Activated CD4-positive, alpha-beta T cell treated with anti-CD3 and anti-CD28 coated beads for 1 hour (primary cell): ENCODE results near the gene IL2RG.

Experiments
- DNase-seq: peaks from one replicate; pipeline ENCODE4 v3.0.0-alpha.2; 2020

IL2RG gene

DNA sequence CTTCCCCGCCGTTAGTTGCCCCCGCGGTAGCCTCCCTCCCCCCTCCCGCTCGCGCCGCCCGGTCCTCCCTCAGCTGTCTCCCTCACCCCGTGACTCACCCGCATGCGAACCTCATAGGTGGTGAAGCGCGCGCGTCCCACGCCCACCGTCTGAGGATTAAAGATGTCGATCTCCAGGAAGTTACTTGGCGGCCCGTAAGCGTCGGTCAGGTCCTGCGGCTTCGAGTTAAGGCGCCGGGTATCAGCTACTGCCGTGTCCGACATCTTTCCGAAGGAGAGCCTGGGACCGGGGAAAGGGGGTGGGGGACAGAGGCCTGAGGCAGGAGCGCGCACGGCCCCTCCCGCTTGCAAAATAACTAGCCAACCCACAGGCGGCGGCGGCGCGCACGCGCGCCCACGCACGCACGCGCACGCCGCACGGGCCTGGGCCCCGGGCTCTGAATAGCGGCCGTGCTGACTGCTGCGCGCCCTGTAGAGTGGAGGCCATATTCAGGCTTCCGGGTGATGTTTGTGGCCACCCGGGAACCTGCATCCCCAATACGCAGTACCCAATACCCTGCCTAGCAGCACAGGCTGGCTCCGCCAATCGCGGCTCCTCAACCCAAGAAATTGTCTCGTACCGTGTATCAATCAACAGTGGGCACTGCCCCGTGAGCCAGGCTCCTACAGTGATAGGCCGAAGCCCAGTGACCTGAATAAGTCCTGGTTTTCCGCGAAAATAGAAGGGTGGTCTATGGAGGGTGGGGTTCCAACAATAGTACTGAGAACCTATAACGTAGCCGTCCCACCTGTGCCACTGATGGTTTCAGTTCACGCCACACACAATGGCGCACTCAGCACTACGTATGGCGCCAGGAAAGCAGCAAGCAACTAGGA lies 43.1 kb downstream of the IL2RG start, which contains the start of gene SNX12:
SNX12 (minus strand) TSS at position 291 of the 875 bp plus-strand sequence; CDS start at position 263, 28 bp downstream.
- DNase-seq = peak; percentile 82

DNA sequence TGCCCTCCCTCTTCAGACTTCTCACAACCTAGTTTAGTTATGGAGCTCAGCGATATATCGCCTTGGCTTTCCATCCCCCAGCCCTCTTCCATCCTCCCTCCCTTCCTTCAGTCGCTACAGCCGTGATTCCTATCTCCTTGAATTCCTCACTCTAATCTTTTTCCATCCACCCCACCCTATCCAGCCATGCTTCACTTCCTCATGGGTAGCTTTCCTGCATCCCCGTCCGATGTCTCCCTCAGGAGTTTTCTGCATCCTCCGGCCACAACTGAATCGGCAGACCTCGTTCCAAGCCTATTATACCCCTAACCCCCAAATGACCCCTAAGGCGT lies 43.7 kb downstream of the IL2RG start:
- DNase-seq = no peak

DNA sequence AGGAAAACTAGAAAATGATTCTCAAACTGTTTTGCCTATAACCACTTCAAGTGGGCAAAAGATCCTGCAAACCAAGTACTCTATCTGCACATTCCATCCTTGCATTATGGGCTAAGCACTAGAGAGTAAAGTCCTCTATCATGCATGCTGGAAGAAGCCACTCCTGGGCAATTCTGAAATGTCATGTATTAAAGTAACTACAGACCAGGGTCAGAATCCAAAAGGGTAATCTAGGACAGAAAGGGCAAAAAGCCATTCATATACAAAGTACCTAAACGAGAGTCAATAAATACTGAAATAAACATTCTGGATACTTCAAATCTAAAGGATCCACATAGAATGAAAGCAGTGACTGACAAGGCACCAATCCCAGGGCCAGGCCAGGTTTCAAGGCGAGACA lies 44.3 kb downstream of the IL2RG start:
- no peak for DNase-seq

DNA sequence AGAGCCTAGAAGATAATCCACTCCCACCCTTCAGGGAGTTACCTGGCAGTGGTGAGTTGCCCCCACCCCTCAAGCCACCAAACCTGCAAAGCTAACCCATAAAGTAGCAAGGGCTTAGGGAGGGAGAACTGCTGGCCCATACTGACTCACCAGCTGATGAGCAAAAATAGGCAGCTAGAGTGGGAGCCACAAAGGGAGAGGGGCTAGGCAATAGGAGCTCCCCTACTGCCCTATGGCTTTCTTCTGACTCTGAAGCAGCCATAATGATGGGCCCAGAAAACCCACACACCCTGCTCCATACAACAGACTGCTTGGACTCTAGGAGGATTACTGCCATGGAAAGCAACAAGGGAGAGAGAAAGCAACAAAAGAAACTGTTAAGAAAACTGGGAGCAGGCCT lies 51.2 kb downstream of the IL2RG start:
- no peak for DNase-seq

DNA sequence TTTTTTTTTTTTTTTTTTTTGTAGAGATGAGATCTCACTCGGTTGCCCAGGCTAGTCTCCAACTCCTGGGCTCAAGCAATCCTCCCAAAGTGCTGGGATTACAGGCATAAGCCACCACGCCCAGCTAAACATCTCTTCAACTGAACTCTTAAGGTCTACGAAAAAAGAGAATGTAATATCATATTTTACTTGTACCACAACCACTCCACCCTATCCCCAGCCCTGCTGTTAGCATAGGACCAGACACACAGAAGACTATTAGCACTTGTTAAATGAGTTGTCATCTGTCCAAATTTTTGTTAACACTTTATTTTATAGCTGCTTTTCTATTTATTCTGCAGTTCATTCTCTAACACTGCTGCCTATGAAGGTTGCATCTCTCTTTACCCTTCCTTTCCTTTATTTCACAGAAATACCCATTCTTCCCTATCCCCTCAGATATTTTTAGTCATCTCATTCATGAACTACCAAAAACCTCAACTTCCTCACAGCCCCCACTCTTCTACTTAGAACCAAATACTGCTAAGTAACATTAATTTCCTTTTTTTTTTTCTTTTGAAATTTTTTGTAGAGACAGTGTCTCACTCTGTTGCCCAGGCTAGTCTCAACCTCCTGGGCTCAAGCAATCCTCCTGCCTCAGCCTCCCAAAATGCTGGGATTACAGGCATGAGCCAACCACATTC lies 53.4 kb downstream of the IL2RG start:
- no peak for DNase-seq
